ENCODE data around the gene RFTN1. TPM values are rescaled to one million over a fixed set of nuclear protein-coding genes. Genes with fewer than 3 reads are reported as not detected.

The RFTN1 gene
- total and polyA plus RNA-seq, 2 donors (not counting 1 experiment from before 2014, with no cell fraction given) = 32.4 to 156 TPM

GRCh38 chr3:16477521-16477920 is 36.0 kb downstream of the RFTN1 start:
- H3K27ac Mint-ChIP-seq = peak overlapping the region; percentile 52
- WGBS (ENCODE audit: insufficient coverage) = 55% methylated on average over 2 of the region's 3 CpGs
- H3K9me3 Mint-ChIP-seq (ENCODE audit: insufficient read depth) = no peaks in the 10 kb centered on the region

DNA sequence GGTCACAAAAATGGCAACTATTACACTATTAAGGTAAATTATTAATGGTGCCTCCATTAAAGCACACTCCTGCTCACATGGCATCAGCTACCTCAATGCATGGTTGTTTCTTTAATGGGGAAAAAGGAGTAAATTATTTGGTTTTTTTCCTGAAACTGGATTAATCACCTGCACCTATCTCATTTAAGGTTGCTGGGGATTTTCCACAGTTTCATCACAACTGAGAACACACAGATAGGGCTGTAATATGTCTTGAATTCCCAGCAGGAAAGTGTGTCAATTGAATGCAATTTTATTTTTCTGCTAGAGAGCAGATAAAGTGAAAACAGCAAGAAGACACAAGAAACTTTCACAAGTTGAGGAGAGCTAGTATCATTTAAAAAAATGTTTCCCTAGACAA is 36.4 kb downstream of the RFTN1 start:
- Histone ChIP-seq H3K27ac (ENCODE audit: low read length in 2 of 2) (peak overlapping the region in 1 of 2 donors; percentile 74), H3K9ac (ENCODE audit: low read length) (no peak overlapping the region), H3K9me3 (ENCODE audit: control extremely low read depth in 1 of 3, control insufficient read depth in 2 of 3, insufficient read depth in 1 of 3, low read length in 2 of 3) (no peaks in the 10 kb centered on the region), H3K4me2 (replicated peaks; ENCODE audit: low read depth, low read length, poor library complexity, severe bottlenecking) (peak overlapping the region; percentile 20), H3K4me3 (ENCODE audit: control extremely low read depth in 1 of 5, extremely low read depth in 1 of 5, insufficient read depth in 1 of 5, low read depth in 2 of 5, low read length in 4 of 5) (no peak overlapping the region), H2AFZ (ENCODE audit: insufficient read depth, low read depth, low read length, poor library complexity, severe bottlenecking) (no peak overlapping the region), H3K79me2 (ENCODE audit: control insufficient read depth, insufficient read depth, low read length) (peaks cover 98% of the 10 kb centered on the region), H4K20me1 (ENCODE audit: control insufficient read depth, insufficient read depth, low read length, poor library complexity, severe bottlenecking) (no peaks in the 10 kb centered on the region), H3K27me3 (replicated peaks in 1 of 4; ENCODE audit: control extremely low read depth in 1 of 4, control insufficient read depth in 3 of 4, insufficient read depth in 4 of 4, low read length in 3 of 4) (no peaks in the 10 kb centered on the region), H3K4me1 (ENCODE audit: control insufficient read depth in 2 of 2, insufficient read depth in 2 of 2, low read length in 2 of 2) (peaks cover 54 to 57% of the 10 kb centered on the region in 2 donors), H3K36me3 (replicated peaks in 1 of 2; ENCODE audit: control extremely low read depth in 1 of 2, control insufficient read depth in 1 of 2, extremely low read depth in 1 of 2, insufficient read depth in 2 of 2, low read length in 1 of 2) (peaks cover 0 to 31% of the 10 kb centered on the region in 2 experiments)
- ChIA-PET CTCF (interaction anchor here (0.9 to 1.0 kb wide), 2 partner anchors 9 to 46 kb away, joined by 3 read pairs; no protein-coding TSS in a partner anchor), POLR2A (no interaction called here)
- Mint-ChIP-seq H3K4me3 (no peak overlapping the region), H3K9me3 (ENCODE audit: insufficient read depth) (no peaks in the 10 kb centered on the region), H3K4me1 (peaks cover 77% of the 10 kb centered on the region), H3K27ac (peak overlapping the region; percentile 52), H3K27me3 (no peaks in the 10 kb centered on the region)
- intact Hi-C loops (cut with micrococcal nuclease) = no loop called here
- ATAC-seq (ENCODE audit: low read depth) (no peak), DNase-seq (no peak)
- TF ChIP-seq EZH2 (IDR thresholded peaks at IDR 0.05; ENCODE audit: borderline replicate concordance, insufficient read depth, low read depth, low read length, poor library complexity, severe bottlenecking) = no peak
- TF ChIP-seq, protein P1, sequence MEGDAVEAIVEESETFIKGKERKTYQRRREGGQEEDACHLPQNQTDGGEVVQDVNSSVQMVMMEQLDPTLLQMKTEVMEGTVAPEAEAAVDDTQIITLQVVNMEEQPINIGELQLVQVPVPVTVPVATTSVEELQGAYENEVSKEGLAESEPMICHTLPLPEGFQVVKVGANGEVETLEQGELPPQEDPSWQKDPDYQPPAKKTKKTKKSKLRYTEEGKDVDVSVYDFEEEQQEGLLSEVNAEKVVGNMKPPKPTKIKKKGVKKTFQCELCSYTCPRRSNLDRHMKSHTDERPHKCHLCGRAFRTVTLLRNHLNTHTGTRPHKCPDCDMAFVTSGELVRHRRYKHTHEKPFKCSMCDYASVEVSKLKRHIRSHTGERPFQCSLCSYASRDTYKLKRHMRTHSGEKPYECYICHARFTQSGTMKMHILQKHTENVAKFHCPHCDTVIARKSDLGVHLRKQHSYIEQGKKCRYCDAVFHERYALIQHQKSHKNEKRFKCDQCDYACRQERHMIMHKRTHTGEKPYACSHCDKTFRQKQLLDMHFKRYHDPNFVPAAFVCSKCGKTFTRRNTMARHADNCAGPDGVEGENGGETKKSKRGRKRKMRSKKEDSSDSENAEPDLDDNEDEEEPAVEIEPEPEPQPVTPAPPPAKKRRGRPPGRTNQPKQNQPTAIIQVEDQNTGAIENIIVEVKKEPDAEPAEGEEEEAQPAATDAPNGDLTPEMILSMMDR (IDR thresholded peaks at IDR 0.05) = no peak

More at GRCh38 chr3:16477521-16477920, 36.0 kb downstream of the RFTN1 start:
- Histone ChIP-seq H3K27me3 (replicated peaks in 1 of 4; ENCODE audit: control extremely low read depth in 1 of 4, control insufficient read depth in 3 of 4, insufficient read depth in 4 of 4, low read length in 3 of 4) (no peaks in the 10 kb centered on the region), H2AFZ (ENCODE audit: insufficient read depth, low read depth, low read length, poor library complexity, severe bottlenecking) (no peak overlapping the region), H4K20me1 (ENCODE audit: control insufficient read depth, insufficient read depth, low read length, poor library complexity, severe bottlenecking) (no peaks in the 10 kb centered on the region), H3K4me2 (replicated peaks; ENCODE audit: low read depth, low read length, poor library complexity, severe bottlenecking) (no peak overlapping the region), H3K4me1 (ENCODE audit: control insufficient read depth in 2 of 2, insufficient read depth in 2 of 2, low read length in 2 of 2) (peaks cover 59 to 62% of the 10 kb centered on the region in 2 donors), H3K79me2 (ENCODE audit: control insufficient read depth, insufficient read depth, low read length) (peaks cover 96% of the 10 kb centered on the region), H3K36me3 (replicated peaks in 1 of 2; ENCODE audit: control extremely low read depth in 1 of 2, control insufficient read depth in 1 of 2, extremely low read depth in 1 of 2, insufficient read depth in 2 of 2, low read length in 1 of 2) (peaks cover 0 to 26% of the 10 kb centered on the region in 2 experiments), H3K9ac (ENCODE audit: low read length) (no peak overlapping the region), H3K4me3 (ENCODE audit: control extremely low read depth in 1 of 5, extremely low read depth in 1 of 5, insufficient read depth in 1 of 5, low read depth in 2 of 5, low read length in 4 of 5) (no peak overlapping the region), H3K9me3 (ENCODE audit: control extremely low read depth in 1 of 3, control insufficient read depth in 2 of 3, insufficient read depth in 1 of 3, low read length in 2 of 3) (no peaks in the 10 kb centered on the region), H3K27ac (ENCODE audit: low read length in 2 of 2) (peak overlapping the region in 1 of 2 donors; percentile 74)
- TF ChIP-seq, protein P1 (IDR thresholded peaks at IDR 0.05) = no peak
- DNase-seq (no peak), ATAC-seq (ENCODE audit: low read depth) (no peak)
- Mint-ChIP-seq H3K4me1 (peaks cover 80% of the 10 kb centered on the region), H3K27me3 (no peaks in the 10 kb centered on the region), H3K4me3 (no peak overlapping the region)
- ChIA-PET POLR2A (no interaction called here), CTCF (interaction anchor here (1.0 kb wide), 1 partner anchor 8 kb away, joined by 3 read pairs; no protein-coding TSS in a partner anchor)
- intact Hi-C loops (cut with micrococcal nuclease) = no loop called here
